ENCODE measurements around the gene LYSMD3. TPM values are rescaled to one million over a fixed set of nuclear protein-coding genes. Genes with fewer than 3 reads are reported as not detected.

The LYSMD3 gene
- total RNA-seq, 1 donor from 2014 or later: 21.0 TPM

GRCh38 chr5:90553711-90554110 lies 24.3 kb upstream of the LYSMD3 start:
- H3K27me3 Mint-ChIP-seq: peaks cover 62% of the 10 kb centered on the region
- no peak overlapping the region for H3K4me3 Mint-ChIP-seq
- DNase-seq (ENCODE audit: extremely low spot score, unreplicated experiment): no peak
- no peaks in the 10 kb centered on the region for H3K9me3 Mint-ChIP-seq
- TF ChIP-seq CTCF (conservative IDR thresholded peaks at IDR 0.05): no peak
- H3K36me3 Mint-ChIP-seq: no peaks in the 10 kb centered on the region
- H3K4me1 Mint-ChIP-seq (ENCODE audit: unreplicated experiment): no peaks in the 10 kb centered on the region
- H3K27ac Mint-ChIP-seq: no peak overlapping the region

GRCh38 chr5:90551376-90551775 lies 22.0 kb upstream of the LYSMD3 start:
- peaks cover 39% of the 10 kb centered on the region for H3K27me3 Mint-ChIP-seq
- H3K27ac Mint-ChIP-seq: no peak overlapping the region
- H3K36me3 Mint-ChIP-seq: no peaks in the 10 kb centered on the region
- TF ChIP-seq CTCF (conservative IDR thresholded peaks at IDR 0.05): no peak
- H3K9me3 Mint-ChIP-seq: no peaks in the 10 kb centered on the region
- DNase-seq (ENCODE audit: extremely low spot score, unreplicated experiment): no peak
- peaks cover 5% of the 10 kb centered on the region for H3K4me1 Mint-ChIP-seq (ENCODE audit: unreplicated experiment)
- no peak overlapping the region for H3K4me3 Mint-ChIP-seq

DNA sequence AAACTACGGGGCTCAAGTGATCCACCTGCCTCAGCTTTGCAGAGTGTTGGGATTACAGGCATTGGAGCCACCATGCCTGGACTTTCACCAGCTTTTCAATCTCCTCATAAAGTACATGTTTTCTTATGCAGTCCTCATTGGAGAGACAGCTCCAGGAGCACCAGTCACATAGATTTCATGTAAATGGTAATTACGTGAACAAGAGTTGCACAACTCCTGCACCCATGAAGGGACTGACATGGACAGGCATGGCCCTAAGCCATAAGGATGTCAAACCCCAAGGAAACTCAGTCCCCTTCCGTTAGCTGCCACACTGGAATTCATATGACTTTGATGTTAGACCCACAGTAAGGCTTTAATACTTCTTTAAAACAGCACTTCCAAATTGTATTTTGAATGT lies 21.6 kb upstream of the LYSMD3 start:
- Mint-ChIP-seq H3K9me3 (no peaks in the 10 kb centered on the region), H3K27me3 (peaks cover 35% of the 10 kb centered on the region), H3K36me3 (no peaks in the 10 kb centered on the region), H3K4me3 (no peak overlapping the region), H3K4me1 (ENCODE audit: unreplicated experiment) (peaks cover 5% of the 10 kb centered on the region), H3K27ac (no peak overlapping the region)
- no peak for TF ChIP-seq CTCF (conservative IDR thresholded peaks at IDR 0.05)
- DNase-seq (ENCODE audit: extremely low spot score, unreplicated experiment): no peak

- peaks cover 5% of the 10 kb centered on the region for H3K4me1 Mint-ChIP-seq (ENCODE audit: unreplicated experiment)
- TF ChIP-seq CTCF (conservative IDR thresholded peaks at IDR 0.05): no peak
- no peaks in the 10 kb centered on the region for H3K36me3 Mint-ChIP-seq
- no peak overlapping the region for H3K27ac Mint-ChIP-seq
- H3K4me3 Mint-ChIP-seq: no peak overlapping the region
- H3K9me3 Mint-ChIP-seq: no peaks in the 10 kb centered on the region
- DNase-seq (ENCODE audit: extremely low spot score, unreplicated experiment): no peak
- H3K27me3 Mint-ChIP-seq: peaks cover 25% of the 10 kb centered on the region
Measured at GRCh38 chr5:90549729-90550275, 20.4 kb upstream of the LYSMD3 start.

- Mint-ChIP-seq H3K4me1 (ENCODE audit: unreplicated experiment) (peaks cover 5% of the 10 kb centered on the region), H3K9me3 (no peaks in the 10 kb centered on the region), H3K4me3 (no peak overlapping the region), H3K36me3 (no peaks in the 10 kb centered on the region), H3K27ac (no peak overlapping the region), H3K27me3 (peaks cover 22% of the 10 kb centered on the region)
- DNase-seq (ENCODE audit: extremely low spot score, unreplicated experiment): no peak
- no peak for TF ChIP-seq CTCF (conservative IDR thresholded peaks at IDR 0.05)
Measured at GRCh38 chr5:90549223-90549622, 19.8 kb upstream of the LYSMD3 start.
